ENCODE measurements around the gene CDK14.

Gene CDK14

GRCh38 chr7:90834771-90835170, 238.7 kb downstream of the CDK14 start:
- no peak overlapping the region for H3K9ac ChIP-seq
- no peaks in the 10 kb centered on the region for H3K4me1 ChIP-seq
- no peak overlapping the region for H3K4me2 ChIP-seq (ENCODE audit: low read length)
- no peaks in the 10 kb centered on the region for H3K9me3 ChIP-seq (ENCODE audit: control insufficient read depth, low read length)
- H3K79me2 ChIP-seq = no peaks in the 10 kb centered on the region
- H3K27me3 ChIP-seq (ENCODE audit: control insufficient read depth, insufficient read depth, low read length) = no peaks in the 10 kb centered on the region
- TF ChIP-seq CTCF (IDR thresholded peaks at IDR 0.05) = no peak
- H3K27ac ChIP-seq = no peak overlapping the region
- no peak overlapping the region for H3K4me3 ChIP-seq (ENCODE audit: low read depth, low read length)
- H2AFZ ChIP-seq = no peak overlapping the region
- no peaks in the 10 kb centered on the region for H3K36me3 ChIP-seq (ENCODE audit: control insufficient read depth, insufficient read depth, low read length)

- TF ChIP-seq CTCF (IDR thresholded peaks at IDR 0.05) = no peak
- H3K27me3 ChIP-seq (ENCODE audit: control insufficient read depth, insufficient read depth, low read length) = no peaks in the 10 kb centered on the region
- no peak overlapping the region for H2AFZ ChIP-seq
- no peak overlapping the region for H3K27ac ChIP-seq
- H3K79me2 ChIP-seq = no peaks in the 10 kb centered on the region
- no peaks in the 10 kb centered on the region for H3K9me3 ChIP-seq (ENCODE audit: control insufficient read depth, low read length)
- H3K4me1 ChIP-seq = no peaks in the 10 kb centered on the region
- H3K36me3 ChIP-seq (ENCODE audit: control insufficient read depth, insufficient read depth, low read length) = no peaks in the 10 kb centered on the region
- H3K4me2 ChIP-seq (ENCODE audit: low read length) = no peak overlapping the region
- no peak overlapping the region for H3K9ac ChIP-seq
- H3K4me3 ChIP-seq (ENCODE audit: low read depth, low read length) = no peak overlapping the region
These were observed 239.7 kb downstream of the CDK14 start for GRCh38 chr7:90835861-90836260.

GRCh38 chr7:90836937-90837336, 240.8 kb downstream of the CDK14 start:
- Histone ChIP-seq H3K9ac (no peak overlapping the region), H3K4me2 (ENCODE audit: low read length) (no peak overlapping the region), H3K27me3 (ENCODE audit: control insufficient read depth, insufficient read depth, low read length) (no peaks in the 10 kb centered on the region), H2AFZ (no peak overlapping the region), H3K4me1 (no peaks in the 10 kb centered on the region), H3K4me3 (ENCODE audit: low read depth, low read length) (no peak overlapping the region), H3K27ac (no peak overlapping the region), H3K79me2 (no peaks in the 10 kb centered on the region), H3K36me3 (ENCODE audit: control insufficient read depth, insufficient read depth, low read length) (no peaks in the 10 kb centered on the region), H3K9me3 (ENCODE audit: control insufficient read depth, low read length) (no peaks in the 10 kb centered on the region)
- TF ChIP-seq CTCF (IDR thresholded peaks at IDR 0.05) = no peak

- Histone ChIP-seq H3K4me2 (ENCODE audit: low read length) (no peak overlapping the region), H3K27me3 (ENCODE audit: control insufficient read depth, insufficient read depth, low read length) (no peaks in the 10 kb centered on the region), H3K4me3 (ENCODE audit: low read depth, low read length) (no peak overlapping the region), H3K9ac (no peak overlapping the region), H2AFZ (no peak overlapping the region), H3K36me3 (ENCODE audit: control insufficient read depth, insufficient read depth, low read length) (no peaks in the 10 kb centered on the region), H3K27ac (no peak overlapping the region), H3K4me1 (no peaks in the 10 kb centered on the region), H3K9me3 (ENCODE audit: control insufficient read depth, low read length) (no peaks in the 10 kb centered on the region), H3K79me2 (no peaks in the 10 kb centered on the region)
- TF ChIP-seq CTCF (IDR thresholded peaks at IDR 0.05) = no peak
These were observed 242.7 kb downstream of the CDK14 start for GRCh38 chr7:90838799-90839198.

GRCh38 chr7:90839316-90839715, 243.2 kb downstream of the CDK14 start:
- Histone ChIP-seq H3K36me3 (ENCODE audit: control insufficient read depth, insufficient read depth, low read length) (no peaks in the 10 kb centered on the region), H3K27ac (no peak overlapping the region), H3K27me3 (ENCODE audit: control insufficient read depth, insufficient read depth, low read length) (no peaks in the 10 kb centered on the region), H3K4me3 (ENCODE audit: low read depth, low read length) (no peak overlapping the region), H3K4me1 (peaks cover 4% of the 10 kb centered on the region), H3K4me2 (ENCODE audit: low read length) (no peak overlapping the region), H3K79me2 (no peaks in the 10 kb centered on the region), H3K9me3 (ENCODE audit: control insufficient read depth, low read length) (no peaks in the 10 kb centered on the region), H2AFZ (no peak overlapping the region), H3K9ac (no peak overlapping the region)
- no peak for TF ChIP-seq CTCF (IDR thresholded peaks at IDR 0.05)
